GM19239 (cell line): ENCODE data around the gene CACNG3.
"Not testable (repeated sequence)": the region's sequence is repeated elsewhere in the genome, so short reads cannot be mapped to it uniquely, and the experiment has no call there.

Experiments
- DNase-seq: peaks from one replicate; pipeline ENCODE4 v3.0.0; 2011; ENCODE audit warnings: low spot score; ENCODE audit not compliant: insufficient read length
- FAIRE-seq: peaks from 2 replicates; lab custom pipeline; 2011; peaks lifted over from hg19 to GRCh38; lab: Jason Lieb, UNC

The CACNG3 gene

GRCh38 chr16:24322106-24322505 lies 66.0 kb downstream of the CACNG3 start:
- FAIRE-seq (no peak), DNase-seq (no peak)

GRCh38 chr16:24324421-24324820 lies 68.3 kb downstream of the CACNG3 start:
- no peak for DNase-seq
- FAIRE-seq: no peak

DNA sequence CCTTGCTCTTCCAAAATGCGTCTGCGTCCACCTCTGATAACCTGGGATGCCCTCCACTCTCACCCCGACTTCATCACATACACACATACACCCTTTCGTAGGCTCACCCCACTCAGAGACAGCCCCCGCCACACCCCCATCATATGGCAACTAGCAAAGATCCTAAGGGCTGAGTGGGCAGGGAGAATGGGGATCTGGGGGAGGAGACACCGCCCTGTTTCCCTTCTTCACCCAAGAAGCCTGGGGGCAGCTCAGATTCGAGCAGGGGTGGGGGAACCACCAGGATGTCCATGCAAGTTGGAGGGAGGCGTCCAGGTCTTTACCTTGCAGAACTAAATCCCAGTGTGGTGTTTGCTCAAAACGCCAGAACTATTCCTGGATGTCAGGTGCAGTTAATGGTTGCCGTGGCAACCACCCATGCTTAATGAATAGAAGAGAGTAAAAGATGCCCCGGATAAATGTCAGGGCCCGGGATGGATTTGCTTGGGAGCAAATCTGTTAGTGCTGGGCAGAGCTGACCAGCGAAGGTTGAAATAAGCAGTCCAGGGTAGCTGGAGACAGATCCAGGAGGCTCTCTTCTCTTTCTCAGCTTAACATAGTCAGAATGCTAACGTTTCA lies 72.8 kb downstream of the CACNG3 start:
- no peak for DNase-seq
- FAIRE-seq: no peak

DNA sequence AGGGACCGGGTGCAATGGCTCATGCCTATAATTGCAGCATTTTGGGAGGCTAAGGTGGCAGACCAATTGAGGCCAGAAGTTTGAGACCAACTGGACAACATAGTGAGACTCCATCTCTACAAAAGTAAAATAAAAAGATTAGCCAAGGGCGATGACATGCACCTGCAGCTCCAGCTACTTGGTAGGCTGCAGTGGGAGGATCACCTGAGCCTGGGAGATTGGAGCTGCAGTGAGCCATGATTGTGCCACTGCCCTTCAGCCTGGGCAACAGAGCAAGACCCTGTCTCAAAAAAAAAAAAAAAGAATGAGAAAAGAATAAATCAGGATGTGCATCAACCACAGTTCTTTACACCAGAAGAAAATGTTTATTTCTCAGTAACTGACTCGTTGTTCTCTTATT lies 76.0 kb downstream of the CACNG3 start:
- FAIRE-seq (no peak), DNase-seq (no peak)

DNA sequence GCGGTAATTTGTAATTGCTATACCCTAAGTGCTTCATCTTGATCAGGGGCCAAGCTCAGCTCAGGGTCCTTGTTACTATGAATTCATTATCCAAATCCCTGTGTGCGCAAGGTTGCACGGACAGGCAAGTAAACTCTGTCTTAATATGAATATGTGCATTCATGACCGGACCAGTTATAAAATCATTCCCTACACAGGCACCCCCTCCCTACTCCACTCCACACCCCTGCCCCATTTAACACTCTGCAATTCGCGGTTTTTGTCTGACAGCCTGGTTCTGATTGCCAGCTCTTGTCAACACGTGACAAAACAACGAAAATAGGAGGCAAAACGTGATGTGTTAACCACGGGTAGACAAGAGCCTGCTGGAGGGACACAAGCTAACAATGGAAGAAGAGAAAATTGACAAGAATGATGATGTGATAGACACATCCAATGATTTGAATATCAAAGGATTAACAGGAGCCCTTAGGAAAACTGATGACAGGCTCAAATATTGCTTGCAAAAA lies 76.5 kb downstream of the CACNG3 start:
- FAIRE-seq: no peak
- no peak for DNase-seq

DNA sequence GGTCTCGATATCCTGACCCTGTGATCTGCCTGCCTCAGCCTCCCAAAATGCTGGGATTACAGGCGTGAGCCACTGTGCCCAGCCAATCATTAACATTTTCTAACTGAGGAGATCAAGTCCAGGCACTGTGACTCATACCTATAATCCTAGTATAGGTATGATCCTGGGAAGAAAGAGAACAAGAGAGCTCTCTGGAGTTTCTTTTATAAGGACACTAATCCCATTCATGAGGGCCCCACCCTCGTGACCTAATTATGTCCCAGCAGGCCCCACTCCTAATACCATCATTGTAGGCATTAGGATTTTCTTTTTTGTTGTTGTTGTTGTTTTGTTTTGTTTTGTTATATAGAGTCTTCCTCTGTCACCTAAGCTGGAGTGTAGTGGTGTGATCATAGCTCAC lies 80.4 kb downstream of the CACNG3 start:
- FAIRE-seq (no peak), DNase-seq (no peak)

DNA sequence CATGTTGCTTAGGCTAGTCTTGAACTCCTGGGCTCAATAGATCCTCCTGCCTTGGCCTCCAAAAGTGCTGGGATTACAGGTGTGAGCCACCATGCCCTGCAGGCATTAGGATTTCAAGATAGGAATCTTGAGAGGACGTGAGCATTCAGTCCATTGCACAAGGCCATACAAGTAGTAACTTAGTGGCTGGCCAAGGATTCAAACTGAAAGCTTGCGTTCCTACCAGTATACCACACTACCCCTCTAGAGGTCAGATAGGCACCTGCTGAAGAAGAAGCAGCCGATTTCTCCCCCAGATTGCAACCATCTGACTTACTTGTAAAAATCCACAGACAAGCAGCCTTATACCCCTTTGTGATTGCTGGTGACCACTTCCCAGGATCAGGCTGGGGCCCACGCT lies 80.9 kb downstream of the CACNG3 start:
- FAIRE-seq: no peak
- no peak for DNase-seq

- not testable (repeated sequence) for DNase-seq, FAIRE-seq
Observed at GRCh38 chr16:24343829-24344228, 87.7 kb downstream of the CACNG3 start.

DNA sequence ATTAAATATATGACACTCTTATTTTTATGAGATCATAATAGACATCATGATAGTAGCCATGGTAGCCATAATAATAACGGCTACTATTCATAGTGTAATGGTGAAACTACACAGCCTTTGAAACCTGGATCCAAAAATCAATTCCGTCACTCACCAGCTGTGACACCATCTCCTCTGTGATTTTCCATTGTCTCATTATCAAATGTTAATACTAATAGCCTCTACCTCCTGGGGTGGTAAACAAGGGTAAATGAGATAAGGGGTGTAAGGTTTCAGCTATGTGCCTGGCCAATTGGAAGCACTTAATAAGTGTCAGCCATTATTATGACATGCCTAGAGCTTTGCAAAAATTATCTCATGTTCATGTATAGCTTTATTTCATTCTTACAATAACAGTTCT lies 88.6 kb downstream of the CACNG3 start:
- FAIRE-seq: no peak
- DNase-seq: no peak

DNA sequence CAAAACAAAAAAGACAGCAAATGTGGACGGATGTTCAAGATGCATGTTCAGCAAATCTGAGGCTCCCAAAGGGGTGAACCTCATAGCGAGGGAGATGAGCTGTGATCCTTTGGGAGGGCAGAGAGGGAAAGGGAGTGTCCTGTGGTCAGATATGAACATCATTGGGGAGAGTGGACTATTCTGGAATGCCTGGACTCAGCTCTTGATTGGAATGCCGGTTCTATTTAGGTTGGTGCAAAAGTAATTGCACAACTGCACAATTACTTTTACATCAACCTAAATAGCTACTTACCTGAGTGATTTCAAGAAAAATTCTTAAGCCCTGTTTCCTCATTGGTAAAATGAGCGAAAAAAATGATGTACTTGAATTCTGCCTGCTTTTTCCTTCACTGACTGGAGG lies 89.6 kb downstream of the CACNG3 start:
- FAIRE-seq (no peak), DNase-seq (no peak)

GRCh38 chr16:24346734-24347133 lies 90.6 kb downstream of the CACNG3 start:
- DNase-seq: no peak
- FAIRE-seq: no peak

DNA sequence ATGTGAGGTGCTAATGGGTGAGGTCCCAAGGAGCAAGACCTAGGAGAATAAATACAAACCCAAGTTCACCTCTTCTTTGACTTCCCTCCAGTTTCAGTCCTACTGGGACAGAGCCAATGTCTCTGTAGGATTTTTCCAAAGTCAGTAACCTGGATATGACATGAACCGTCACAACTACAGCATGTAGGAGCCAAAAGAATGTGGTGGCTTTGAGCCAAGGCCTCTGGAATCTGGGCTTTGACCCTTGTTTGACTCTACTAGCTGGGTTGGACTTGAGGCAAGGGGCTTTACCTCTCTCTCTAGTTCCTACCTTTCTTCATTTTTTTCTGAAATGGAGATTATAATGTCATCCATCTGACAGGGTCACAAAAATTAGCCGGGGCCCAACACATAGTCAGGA lies 91.4 kb downstream of the CACNG3 start:
- FAIRE-seq (no peak), DNase-seq (no peak)

- FAIRE-seq: no peak
Observed at GRCh38 chr16:24348545-24349290, 92.6 kb downstream of the CACNG3 start.

GRCh38 chr16:24349320-24349719 lies 93.2 kb downstream of the CACNG3 start:
- DNase-seq (no peak), FAIRE-seq (no peak)

More at GRCh38 chr16:24348545-24349290, 92.6 kb downstream of the CACNG3 start:
- DNase-seq: no peak

DNA sequence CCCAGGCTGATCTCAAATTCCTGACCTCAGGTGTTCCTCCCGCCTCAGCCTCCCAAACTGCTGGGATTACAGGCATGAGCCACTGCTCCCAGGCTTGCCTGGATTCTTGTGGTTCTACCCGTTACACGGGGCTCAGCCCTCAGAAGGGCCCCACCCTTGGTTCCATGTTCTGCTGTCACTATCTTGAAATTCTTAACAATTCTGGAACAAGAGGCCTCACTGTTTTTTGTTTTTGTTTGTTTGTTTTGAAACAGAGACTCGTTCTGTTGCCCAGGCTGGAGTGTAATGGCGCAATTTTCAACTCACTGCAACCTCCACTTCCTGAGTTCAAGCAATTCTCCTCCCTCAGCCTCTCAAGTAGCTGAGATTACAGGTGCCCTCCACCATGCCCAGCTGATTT lies 96.6 kb downstream of the CACNG3 start:
- DNase-seq: no peak
- FAIRE-seq: no peak

- DNase-seq (no peak), FAIRE-seq (no peak)
Observed at GRCh38 chr16:24353622-24354021, 97.5 kb downstream of the CACNG3 start.

- DNase-seq (no peak), FAIRE-seq (no peak)
Observed at GRCh38 chr16:24357511-24357910, 101.4 kb downstream of the CACNG3 start.

GRCh38 chr16:24358117-24358516 lies 102.0 kb downstream of the CACNG3 start:
- no peak for FAIRE-seq

GRCh38 chr16:24359490-24359889 lies 103.4 kb downstream of the CACNG3 start:
- no peak for DNase-seq
- FAIRE-seq: no peak

More at GRCh38 chr16:24358117-24358516, 102.0 kb downstream of the CACNG3 start:
- no peak for DNase-seq

GRCh38 chr16:24360936-24361335 lies 104.8 kb downstream of the CACNG3 start:
- FAIRE-seq: no peak
- no peak for DNase-seq

GRCh38 chr16:24364596-24364995 lies 108.5 kb downstream of the CACNG3 start:
- no peak for FAIRE-seq
- DNase-seq: no peak
